A549 (cell line): ENCODE data around the gene TAS2R3. TPM values are rescaled to one million over a fixed set of nuclear protein-coding genes. Genes with fewer than 3 reads are reported as not detected.

Source experiments
- BHLHE40 ChIP-seq: IDR thresholded peaks from 2 replicates; pipeline ENCODE4 v1.6.1; 2012; ENCODE audit warnings: low read depth, low read length, inconsistent platforms
- CEBPB ChIP-seq, 2 experiments: fragments of >200 bp in 1 of 2; sonication (Bioruptor Twin) in 1 of 2; formaldehyde crosslinking in 1 of 2; IDR thresholded peaks; 2 replicates each; pipeline ENCODE4 v1.6.1; 2012 to 2016
- EHF ChIP-seq: fragments of 250-450 bp; sonication (Bioruptor Pico); IDR thresholded peaks from 2 replicates; pipeline ENCODE4 v1.5.0; 2020; ENCODE audit warnings: mild to moderate bottlenecking
- EHMT2 ChIP-seq: fragments of 200-600 bp; sonication (generic); IDR thresholded peaks from 2 replicates; pipeline ENCODE4 v1.6.1; 2016; ENCODE audit warnings: antibody characterized with exemption, low read depth, mild to moderate bottlenecking, moderate library complexity
- EP300 ChIP-seq, 2 experiments: fragments of >200 bp; sonication (Bioruptor Twin); formaldehyde crosslinking; IDR thresholded peaks; 2 replicates in 1 of 2; 3 replicates in 1 of 2; pipeline ENCODE4 v1.6.1; 2016 to 2017
- FOSB ChIP-seq: fragments of 250-450 bp; sonication (Bioruptor Pico); IDR thresholded peaks from 2 replicates; pipeline ENCODE4 v1.5.0; 2020; ENCODE audit warnings: mild to moderate bottlenecking, moderate library complexity
- FOSL2 ChIP-seq, 2 experiments: fragments of 450-650 bp in 1 of 2; fragments of >200 bp in 1 of 2; sonication (Bioruptor Twin) in 1 of 2; formaldehyde crosslinking; IDR thresholded peaks; 2 replicates each; pipeline versions ENCODE4 v1.5.0 to v1.6.1; 2016 to 2020; ENCODE audit warnings: mild to moderate bottlenecking in 1 of 2, moderate library complexity in 1 of 2
- HOXB13 ChIP-seq: fragments of 250-450 bp; sonication (Bioruptor Pico); IDR thresholded peaks from 2 replicates; pipeline ENCODE4 v1.5.0; 2020; ENCODE audit warnings: low read depth, mild to moderate bottlenecking, moderate library complexity
- JUN ChIP-seq, 2 experiments: fragments of >200 bp; sonication (Bioruptor Twin); formaldehyde crosslinking; IDR thresholded peaks; 2 replicates in 1 of 2; 3 replicates in 1 of 2; pipeline ENCODE4 v1.6.1; 2016 to 2017
- KDM5A ChIP-seq: fragments of 200-600 bp; sonication (generic); IDR thresholded peaks from 2 replicates; pipeline ENCODE4 v1.6.1; 2016; ENCODE audit warnings: antibody characterized with exemption, mild to moderate bottlenecking
- MYC ChIP-seq: IDR thresholded peaks from 2 replicates; pipeline ENCODE4 v1.6.1; 2012; ENCODE audit warnings: mild to moderate bottlenecking, inconsistent platforms, low read length, improper control_type of control experiment, borderline replicate concordance
- NFE2L2 ChIP-seq: fragments of 150-350 bp; conservative IDR thresholded peaks from 2 replicates; pipeline ENCODE4 v1.6.1; 2014; ENCODE audit warnings: low read length
- NR3C1 ChIP-seq: fragments of >200 bp; sonication (Bioruptor Twin); formaldehyde crosslinking; IDR thresholded peaks from 3 replicates; pipeline ENCODE4 v1.6.1; 2017
- PHF8 ChIP-seq: fragments of 200-600 bp; sonication (generic); IDR thresholded peaks from 2 replicates; pipeline ENCODE4 v1.6.1; 2016; ENCODE audit warnings: low read depth, mild to moderate bottlenecking, antibody characterized with exemption, moderate library complexity, borderline replicate concordance
- POLR2AphosphoS2 ChIP-seq: conservative IDR thresholded peaks from 2 replicates; pipeline ENCODE4 v1.6.1; 2012; ENCODE audit warnings: low read length, improper control_type of control experiment, inconsistent platforms
- RAD21 ChIP-seq, 2 experiments: fragments of >200 bp in 1 of 2; sonication (Bioruptor Twin) in 1 of 2; formaldehyde crosslinking in 1 of 2; IDR thresholded peaks in 1 of 2; conservative IDR thresholded peaks in 1 of 2; 2 replicates in 1 of 2; 3 replicates in 1 of 2; pipeline ENCODE4 v1.6.1; 2012 to 2018; ENCODE audit warnings: inconsistent platforms in 1 of 2
- RARB ChIP-seq: fragments of 250-450 bp; sonication (Bioruptor Pico); IDR thresholded peaks from 2 replicates; pipeline ENCODE4 v1.8.0; 2021; ENCODE audit warnings: mild to moderate bottlenecking, moderate library complexity
- RFX5 ChIP-seq: fragments of 450-650 bp; IDR thresholded peaks from 2 replicates; pipeline ENCODE4 v1.7.1; 2014; ENCODE audit warnings: antibody characterized with exemption, mild to moderate bottlenecking, moderate library complexity
- RNF2 ChIP-seq: fragments of 200-600 bp; sonication (generic); IDR thresholded peaks from 2 replicates; pipeline ENCODE4 v1.6.1; 2016; ENCODE audit warnings: low read depth, mild to moderate bottlenecking, antibody characterized with exemption, moderate library complexity, borderline replicate concordance
- SREBF2 ChIP-seq: fragments of 450-650 bp; IDR thresholded peaks from 2 replicates; pipeline ENCODE4 v1.6.1; 2014; ENCODE audit warnings: mild to moderate bottlenecking, moderate library complexity
- TP53 ChIP-seq: fragments of 250-450 bp; sonication (Bioruptor Pico); IDR thresholded peaks from 2 replicates; pipeline ENCODE4 v1.5.0; 2021; ENCODE audit warnings: mild to moderate bottlenecking, moderate library complexity
- ZC3H11A ChIP-seq: fragments of 450-650 bp; IDR thresholded peaks from 2 replicates; pipeline ENCODE4 v1.6.1; 2014; ENCODE audit warnings: antibody characterized with exemption, mild to moderate bottlenecking
- ZNF302 ChIP-seq: fragments of 250-450 bp; sonication (Bioruptor Pico); IDR thresholded peaks from 2 replicates; pipeline ENCODE4 v1.9.0; 2021; ENCODE audit warnings: inconsistent platforms, mild to moderate bottlenecking, moderate library complexity
- polyA plus RNA-seq, 4 experiments: library from polyadenylated mRNA; depleted of rRNA in 3 of 4; stranded (reverse); fragments of >200 nt; fragmentation: RNase III in 1 of 4; extraction: RNeasy Plus Mini Kit Qiagen cat#74134 plus additional on column Dnase treatment in 1 of 4; gene quantifications; 2 replicates in 3 of 4; 3 replicates in 1 of 4; pipeline ENCODE4 v1.2.3, GENCODE V29; 2011 to 2017
- TF ChIP-seq, protein P1 (sequence below): fragments of >200 bp; sonication (Bioruptor Twin); formaldehyde crosslinking; IDR thresholded peaks from 3 replicates; pipeline ENCODE4 v1.6.1; 2016
- TF ChIP-seq, protein P2 (sequence below): fragments of 250-450 bp; sonication (Bioruptor Pico); IDR thresholded peaks from 2 replicates; pipeline ENCODE4 v1.5.0; 2020; ENCODE audit warnings: low read depth, mild to moderate bottlenecking, moderate library complexity
- TF ChIP-seq, protein P3 (sequence below): IDR thresholded peaks from 2 replicates; pipeline ENCODE4 v1.6.1; 2012
- TF ChIP-seq, protein P4 (sequence below): fragments of 150-350 bp; IDR thresholded peaks from 2 replicates; pipeline ENCODE4 v1.6.1; 2014; ENCODE audit warnings: low read depth, mild to moderate bottlenecking, low read length

TAS2R3 gene
- polyA plus RNA-seq, 2 of the 4 experiments (the other 2 are of a cell fraction): 0.36 TPM; not detected in 1

DNA sequence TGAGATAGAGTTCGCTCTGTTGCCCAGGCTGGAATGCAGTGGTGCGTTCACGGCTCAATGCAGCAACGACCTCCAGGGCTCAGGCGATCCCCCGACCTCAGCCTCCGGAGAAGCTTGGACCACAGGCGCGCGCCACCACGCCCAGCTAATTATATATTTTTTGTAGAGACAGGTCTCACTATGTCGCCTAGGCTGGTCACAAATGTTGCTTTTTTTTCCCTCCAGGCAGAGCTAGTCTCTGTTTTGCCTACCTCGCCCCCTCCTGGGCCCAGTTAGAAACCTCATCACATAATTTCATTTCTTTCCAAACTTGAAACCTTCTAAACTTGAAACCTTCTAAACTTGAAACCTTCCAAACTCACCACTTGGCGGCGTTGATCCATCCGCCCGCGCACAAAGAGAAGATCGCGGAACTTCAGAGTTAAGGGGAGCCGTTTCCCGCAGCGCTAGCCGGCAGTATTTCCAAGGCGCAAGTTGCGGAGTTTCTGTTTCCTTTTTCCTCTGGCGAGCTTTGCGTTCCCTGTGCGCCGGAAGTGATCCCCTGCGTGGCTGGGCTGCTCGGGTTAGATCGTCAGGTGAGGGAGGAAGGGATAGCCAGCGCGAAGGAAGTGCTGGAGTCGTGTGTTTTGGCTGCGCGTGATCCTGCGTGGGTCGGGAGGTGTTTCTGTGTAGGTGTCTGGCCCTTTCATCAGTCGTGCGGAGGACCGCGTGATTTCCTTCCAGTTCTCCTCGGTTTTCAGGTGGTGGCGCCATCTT is 25.9 kb upstream of the TAS2R3 start, which contains the start of gene SSBP1 (continued):
- TF ChIP-seq RAD21 (conservative IDR thresholded peaks at IDR 0.05 in 1 of 2, IDR thresholded peaks at IDR 0.05 in 1 of 2) (peak; percentile 57 to 77), RARB (no peak), JUN (IDR thresholded peaks at IDR 0.05) (peak; percentile 91 to 97), FOSL2 (IDR thresholded peaks at IDR 0.05) (no peak), FOSL2 (CRISPR knock-in tag; IDR thresholded peaks at IDR 0.05) (no peak), BHLHE40 (no peak), EP300 (IDR thresholded peaks at IDR 0.05) (no peak), ZNF302 (CRISPR knock-in tag) (no peak), TP53 (CRISPR knock-in tag) (0 out of 2 replicates have a peak, but pooled peaks have one; percentile 32), CEBPB (IDR thresholded peaks at IDR 0.05) (peak in 1 of 2 experiments; percentile 63; a peak in 2 of 4 replicates), POLR2AphosphoS2 (no peak), MYC (peak; percentile 84), ZC3H11A (no peak), SREBF2 (no peak), HOXB13 (no peak), RNF2 (no peak), PHF8 (peak; percentile 97; the same call in 1 of the 2 replicates), EHF (CRISPR knock-in tag) (peak; percentile 65; the same call in 1 of the 2 replicates), NFE2L2 (no peak), KDM5A (peak; percentile 83), RFX5 (0 out of 2 replicates have a peak, but pooled peaks have one; percentile 11), NR3C1 (no peak), FOSB (CRISPR knock-in tag) (no peak), EHMT2 (no peak)
- TF ChIP-seq, protein P1, sequence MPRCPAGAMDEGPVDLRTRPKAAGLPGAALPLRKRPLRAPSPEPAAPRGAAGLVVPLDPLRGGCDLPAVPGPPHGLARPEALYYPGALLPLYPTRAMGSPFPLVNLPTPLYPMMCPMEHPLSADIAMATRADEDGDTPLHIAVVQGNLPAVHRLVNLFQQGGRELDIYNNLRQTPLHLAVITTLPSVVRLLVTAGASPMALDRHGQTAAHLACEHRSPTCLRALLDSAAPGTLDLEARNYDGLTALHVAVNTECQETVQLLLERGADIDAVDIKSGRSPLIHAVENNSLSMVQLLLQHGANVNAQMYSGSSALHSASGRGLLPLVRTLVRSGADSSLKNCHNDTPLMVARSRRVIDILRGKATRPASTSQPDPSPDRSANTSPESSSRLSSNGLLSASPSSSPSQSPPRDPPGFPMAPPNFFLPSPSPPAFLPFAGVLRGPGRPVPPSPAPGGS: peak; percentile 75; the same call in 2 of the 3 replicates
- TF ChIP-seq, protein P2, sequence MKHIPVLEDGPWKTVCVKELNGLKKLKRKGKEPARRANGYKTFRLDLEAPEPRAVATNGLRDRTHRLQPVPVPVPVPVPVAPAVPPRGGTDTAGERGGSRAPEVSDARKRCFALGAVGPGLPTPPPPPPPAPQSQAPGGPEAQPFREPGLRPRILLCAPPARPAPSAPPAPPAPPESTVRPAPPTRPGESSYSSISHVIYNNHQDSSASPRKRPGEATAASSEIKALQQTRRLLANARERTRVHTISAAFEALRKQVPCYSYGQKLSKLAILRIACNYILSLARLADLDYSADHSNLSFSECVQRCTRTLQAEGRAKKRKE (CRISPR knock-in tag): no peak
- TF ChIP-seq, protein P3, sequence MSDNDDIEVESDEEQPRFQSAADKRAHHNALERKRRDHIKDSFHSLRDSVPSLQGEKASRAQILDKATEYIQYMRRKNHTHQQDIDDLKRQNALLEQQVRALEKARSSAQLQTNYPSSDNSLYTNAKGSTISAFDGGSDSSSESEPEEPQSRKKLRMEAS: peak; percentile 96
- TF ChIP-seq, protein P4, sequence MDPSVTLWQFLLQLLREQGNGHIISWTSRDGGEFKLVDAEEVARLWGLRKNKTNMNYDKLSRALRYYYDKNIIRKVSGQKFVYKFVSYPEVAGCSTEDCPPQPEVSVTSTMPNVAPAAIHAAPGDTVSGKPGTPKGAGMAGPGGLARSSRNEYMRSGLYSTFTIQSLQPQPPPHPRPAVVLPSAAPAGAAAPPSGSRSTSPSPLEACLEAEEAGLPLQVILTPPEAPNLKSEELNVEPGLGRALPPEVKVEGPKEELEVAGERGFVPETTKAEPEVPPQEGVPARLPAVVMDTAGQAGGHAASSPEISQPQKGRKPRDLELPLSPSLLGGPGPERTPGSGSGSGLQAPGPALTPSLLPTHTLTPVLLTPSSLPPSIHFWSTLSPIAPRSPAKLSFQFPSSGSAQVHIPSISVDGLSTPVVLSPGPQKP: peak; percentile 49; the same call in 1 of the 2 replicates
- TF ChIP-seq, all 56 proteins: peak for 22
